Spleen (tissue), 7 donors: ENCODE measurements around the gene S100A16.

Experiments used
- POLR2A ChIP-seq, 3 donors: fragments of 450-650 bp; IDR thresholded peaks; one replicate each; pipeline ENCODE4 v1.5.1; 2017; ENCODE audit warnings: antibody characterized with exemption in 3 of 3, mild to moderate bottlenecking in 1 of 3
- TF ChIP-seq, protein P1 (sequence below), 11 experiments: fragments of 200-600 bp in 7 of 11; fragments of 450-650 bp in 4 of 11; sonication (generic) in 4 of 11; IDR thresholded peaks in 8 of 11; conservative IDR thresholded peaks in 3 of 11; 1 replicate in 7 of 11; 2 replicates in 4 of 11; pipeline versions ENCODE4 v1.4.0 to v1.8.0; 2016 to 2021; ENCODE audit warnings: antibody characterized with exemption in 11 of 11, inconsistent platforms in 4 of 11, mild to moderate bottlenecking in 1 of 11
- donor health status: DM: no; HTN: no; CAD: no; lungs with moderate emphysema.
- donor health status: DM: no; HTN: no; CAD: no.
- donor health status: DM: no; HTN: no; CAD: no.

DNA sequence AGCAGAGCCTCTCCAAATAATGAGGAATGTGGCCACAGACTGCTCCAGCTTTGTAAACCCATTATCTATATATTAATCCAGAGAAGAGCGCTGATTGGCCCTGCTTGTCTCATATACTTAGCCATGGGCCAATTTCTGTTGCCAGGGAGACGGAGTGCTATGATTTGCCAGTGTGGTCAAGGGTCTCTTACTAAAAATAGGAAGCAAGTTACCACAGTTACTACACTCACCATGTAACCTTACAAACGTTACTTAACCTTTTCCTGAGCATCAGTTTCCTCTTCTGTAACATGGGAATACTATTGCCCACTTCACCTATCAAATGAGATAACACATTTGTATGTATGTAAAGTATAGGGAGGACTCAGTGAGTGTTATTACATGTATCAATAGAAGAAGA lies 39.6 kb downstream of the S100A16 start:
- TF ChIP-seq, protein P1, sequence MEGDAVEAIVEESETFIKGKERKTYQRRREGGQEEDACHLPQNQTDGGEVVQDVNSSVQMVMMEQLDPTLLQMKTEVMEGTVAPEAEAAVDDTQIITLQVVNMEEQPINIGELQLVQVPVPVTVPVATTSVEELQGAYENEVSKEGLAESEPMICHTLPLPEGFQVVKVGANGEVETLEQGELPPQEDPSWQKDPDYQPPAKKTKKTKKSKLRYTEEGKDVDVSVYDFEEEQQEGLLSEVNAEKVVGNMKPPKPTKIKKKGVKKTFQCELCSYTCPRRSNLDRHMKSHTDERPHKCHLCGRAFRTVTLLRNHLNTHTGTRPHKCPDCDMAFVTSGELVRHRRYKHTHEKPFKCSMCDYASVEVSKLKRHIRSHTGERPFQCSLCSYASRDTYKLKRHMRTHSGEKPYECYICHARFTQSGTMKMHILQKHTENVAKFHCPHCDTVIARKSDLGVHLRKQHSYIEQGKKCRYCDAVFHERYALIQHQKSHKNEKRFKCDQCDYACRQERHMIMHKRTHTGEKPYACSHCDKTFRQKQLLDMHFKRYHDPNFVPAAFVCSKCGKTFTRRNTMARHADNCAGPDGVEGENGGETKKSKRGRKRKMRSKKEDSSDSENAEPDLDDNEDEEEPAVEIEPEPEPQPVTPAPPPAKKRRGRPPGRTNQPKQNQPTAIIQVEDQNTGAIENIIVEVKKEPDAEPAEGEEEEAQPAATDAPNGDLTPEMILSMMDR (IDR thresholded peaks at IDR 0.05 in 8 of 11, conservative IDR thresholded peaks at IDR 0.05 in 3 of 11), result no peak
- TF ChIP-seq POLR2A (IDR thresholded peaks at IDR 0.05), result no peak
